ACHN (cell line): ENCODE results near the gene KCNJ11.

Experiments used
- DNase-seq: peaks from one replicate; pipeline ENCODE4 v3.0.0-alpha.2; 2015
- in situ Hi-C: cut with HindIII; loops from 2 replicates; pipeline ENCODE4 v1.10.0; 2017; ENCODE audit warnings: low sequenced_read_pairs, low pct_ligation_motif_present, low pct_unique_long_range_greater_than_20kb

KCNJ11 gene

GRCh38 chr11:17378655-17379054 is 9.8 kb downstream of the KCNJ11 start:
- in situ Hi-C loops = no loop called here
- DNase-seq = no peak

- no peak for DNase-seq
- in situ Hi-C loops = no loop called here
Measured at GRCh38 chr11:17376493-17376892, 12.0 kb downstream of the KCNJ11 start.

- in situ Hi-C loops = no loop called here
- DNase-seq = no peak
Measured at GRCh38 chr11:17375547-17375946, 12.9 kb downstream of the KCNJ11 start.

GRCh38 chr11:17371614-17372013 is 16.8 kb downstream of the KCNJ11 start:
- in situ Hi-C loops = no loop called here
- peak; percentile 37 for DNase-seq

- in situ Hi-C loops = no loop called here
Measured at GRCh38 chr11:17369684-17370243, 18.7 kb downstream of the KCNJ11 start.

GRCh38 chr11:17369094-17369493 is 19.4 kb downstream of the KCNJ11 start:
- DNase-seq = no peak
- in situ Hi-C loops = no loop called here

More at GRCh38 chr11:17369684-17370243, 18.7 kb downstream of the KCNJ11 start:
- DNase-seq = no peak

- in situ Hi-C loops = no loop called here
- no peak for DNase-seq
Measured at GRCh38 chr11:17368551-17368950, 19.9 kb downstream of the KCNJ11 start.

- in situ Hi-C loops = no loop called here
- DNase-seq = no peak
Measured at GRCh38 chr11:17366495-17366894, 22.0 kb downstream of the KCNJ11 start.

- in situ Hi-C loops = no loop called here
- peak; percentile 73 for DNase-seq
Measured at GRCh38 chr11:17354601-17354991, 33.9 kb downstream of the KCNJ11 start.

GRCh38 chr11:17353821-17354600 is 34.4 kb downstream of the KCNJ11 start:
- in situ Hi-C loops = no loop called here

GRCh38 chr11:17352950-17353820 is 35.3 kb downstream of the KCNJ11 start:
- DNase-seq = peak; percentile 73
- in situ Hi-C loops = no loop called here

More at GRCh38 chr11:17353821-17354600, 34.4 kb downstream of the KCNJ11 start:
- peak; percentile 6 for DNase-seq

GRCh38 chr11:17351510-17352176 is 36.8 kb downstream of the KCNJ11 start, which contains the start of gene NCR3LG1:
Gene NCR3LG1, plus strand, starts transcription at chr11:17351800. Its CDS starts 170 bp downstream, at chr11:17351970.
- DNase-seq = peak; percentile 71
- in situ Hi-C loops = no loop called here

- in situ Hi-C loops = no loop called here
- DNase-seq = no peak
Measured at GRCh38 chr11:17351172-17351509, 37.3 kb downstream of the KCNJ11 start.

- no peak for DNase-seq
- in situ Hi-C loops = no loop called here
Measured at GRCh38 chr11:17350455-17351171, 37.8 kb downstream of the KCNJ11 start.

GRCh38 chr11:17347676-17348075 is 40.8 kb downstream of the KCNJ11 start:
- DNase-seq = no peak
- in situ Hi-C loops = no loop called here

- DNase-seq = peak; percentile 70
Measured at GRCh38 chr11:17343907-17344306, 44.6 kb downstream of the KCNJ11 start.

GRCh38 chr11:17343257-17343656 is 45.2 kb downstream of the KCNJ11 start:
- in situ Hi-C loops = no loop called here

More at GRCh38 chr11:17343907-17344306, 44.6 kb downstream of the KCNJ11 start:
- in situ Hi-C loops = no loop called here

More at GRCh38 chr11:17343257-17343656, 45.2 kb downstream of the KCNJ11 start:
- no peak for DNase-seq
